CD4-positive, alpha-beta T cell treated with Interleukin-1 beta for 1 hour (primary cell): Measurements from ENCODE around the gene ARIH2.

Source experiments
- DNase-seq, 2 donors: peaks; one replicate each; pipeline ENCODE4 v3.0.0-alpha.2; 2020 to 2022

Gene ARIH2

GRCh38 chr3:48979451-48979850, 60.8 kb downstream of the ARIH2 start:
- DNase-seq, result no peak

- no peak for DNase-seq
Observed at GRCh38 chr3:48980295-48980694, 61.7 kb downstream of the ARIH2 start.

GRCh38 chr3:48982016-48982415, 63.4 kb downstream of the ARIH2 start:
- no peak for DNase-seq

- DNase-seq, result no peak
Observed at GRCh38 chr3:48982686-48983085, 64.0 kb downstream of the ARIH2 start.

GRCh38 chr3:48983096-48983495, 64.5 kb downstream of the ARIH2 start:
- DNase-seq, result no peak

- no peak for DNase-seq
Observed at GRCh38 chr3:48984663-48985062, 66.0 kb downstream of the ARIH2 start.

- no peak for DNase-seq
Observed at GRCh38 chr3:48985831-48986376, 67.3 kb downstream of the ARIH2 start.

GRCh38 chr3:48989126-48989795, 70.6 kb downstream of the ARIH2 start:
- DNase-seq, result no peak

- DNase-seq, result peak; percentile 68 to 71
Observed at GRCh38 chr3:48989796-48990635, 71.4 kb downstream of the ARIH2 start, which contains the start of gene P4HTM. TSS of gene P4HTM (plus strand) at chr3:48990241. CDS start at chr3:48990257, 16 bp downstream.

- DNase-seq, result peak; percentile 14 to 37
Observed at GRCh38 chr3:48990636-48991469, 72.2 kb downstream of the ARIH2 start.

- DNase-seq, result no peak
Observed at GRCh38 chr3:48991851-48992545, 73.4 kb downstream of the ARIH2 start.

- DNase-seq, result no peak
Observed at GRCh38 chr3:48993834-48994233, 75.2 kb downstream of the ARIH2 start.

- DNase-seq, result no peak
Observed at GRCh38 chr3:48996640-48997039, 78.0 kb downstream of the ARIH2 start.

- DNase-seq, result no peak
Observed at GRCh38 chr3:48997102-48997635, 78.5 kb downstream of the ARIH2 start.

GRCh38 chr3:48997714-48998637, 79.3 kb downstream of the ARIH2 start:
- DNase-seq, result no peak

- no peak for DNase-seq
Observed at GRCh38 chr3:48999085-48999858, 80.6 kb downstream of the ARIH2 start.

GRCh38 chr3:49001155-49001554, 82.5 kb downstream of the ARIH2 start:
- DNase-seq, result no peak

GRCh38 chr3:49004352-49005302, 86.0 kb downstream of the ARIH2 start:
- no peak for DNase-seq

- DNase-seq, result no peak
Observed at GRCh38 chr3:49005303-49005680, 86.7 kb downstream of the ARIH2 start.
